Left lung (tissue), 10 donors: Measurements from ENCODE around the gene SLC6A13. TPM values are rescaled to one million over a fixed set of nuclear protein-coding genes. Genes with fewer than 3 reads are reported as not detected.

Experiments used
- ATAC-seq: fragments of 200-7000 bp; cut with Tn5 transposase; one replicate; pipeline ENCODE4 v1.9.1; 2020; ENCODE audit warnings: moderate library complexity
- DNase-seq, 4 donors: peaks; one replicate each; pipeline ENCODE4 v3.0.0-alpha.2; 2013 to 2020
- H3K27ac ChIP-seq, 2 donors: fragments of 200-600 bp; sonication (generic) in 1 of 2; one replicate each; pipeline versions ENCODE4 v1.5.0 to v1.8.0; 2020 to 2021
- H3K27me3 ChIP-seq, 2 donors: fragments of 200-600 bp; sonication (generic) in 1 of 2; one replicate each; pipeline versions ENCODE4 v1.5.0 to v1.8.0; 2020 to 2021
- H3K36me3 ChIP-seq, 2 donors: fragments of 200-600 bp; sonication (generic) in 1 of 2; one replicate each; pipeline versions ENCODE4 v1.5.0 to v1.8.0; 2020 to 2021
- H3K4me1 ChIP-seq, 2 donors: fragments of 200-600 bp; one replicate each; pipeline ENCODE4 v1.8.0; 2021
- H3K4me3 ChIP-seq, 2 donors: fragments of 200-600 bp; sonication (generic) in 1 of 2; one replicate each; pipeline versions ENCODE4 v1.5.0 to v1.8.0; 2020 to 2021; ENCODE audit warnings: mild to moderate bottlenecking in 1 of 2
- H3K9me3 ChIP-seq, 2 donors: fragments of 200-600 bp; sonication (generic) in 1 of 2; one replicate each; pipeline versions ENCODE4 v1.5.0 to v1.8.0; 2020 to 2021
- intact Hi-C, 2 donors: fragments of 100-400 bp; cut with DNase I; formaldehyde crosslinking; loops; one replicate each; pipeline versions ENCODE4 v1.11.2 to v1.14.2; 2022
- polyA plus RNA-seq, 6 donors: library from polyadenylated mRNA; unstranded; fragments of 120-200 nt; gene quantifications; one replicate each; pipeline ENCODE4 v1.2.1, GENCODE V29; 2013; ENCODE audit not compliant: insufficient read length in 6 of 6
- total RNA-seq, 2 donors: library from RNA; stranded (reverse); fragmentation: NEBNext Ultra II Directional; extraction: Animal tissue kit (Norgen Biotek cat#: 25700); gene quantifications; one replicate each; pipeline ENCODE4 v1.2.1, GENCODE V29; 2021
- TF ChIP-seq, protein P1 (sequence below), 2 donors: fragments of 200-600 bp; sonication (generic) in 1 of 2; IDR thresholded peaks; one replicate each; pipeline versions ENCODE4 v1.5.0 to v1.8.0; 2021; ENCODE audit warnings: antibody characterized with exemption in 2 of 2
- donor health status: DM: no; HTN: yes; CAD: no.
- donor health status: DM: no; HTN: no; CAD: no.

Gene SLC6A13
- total and polyA plus RNA-seq, 8 donors, result 0.79 to 4.1 (median 2.5) TPM

DNA sequence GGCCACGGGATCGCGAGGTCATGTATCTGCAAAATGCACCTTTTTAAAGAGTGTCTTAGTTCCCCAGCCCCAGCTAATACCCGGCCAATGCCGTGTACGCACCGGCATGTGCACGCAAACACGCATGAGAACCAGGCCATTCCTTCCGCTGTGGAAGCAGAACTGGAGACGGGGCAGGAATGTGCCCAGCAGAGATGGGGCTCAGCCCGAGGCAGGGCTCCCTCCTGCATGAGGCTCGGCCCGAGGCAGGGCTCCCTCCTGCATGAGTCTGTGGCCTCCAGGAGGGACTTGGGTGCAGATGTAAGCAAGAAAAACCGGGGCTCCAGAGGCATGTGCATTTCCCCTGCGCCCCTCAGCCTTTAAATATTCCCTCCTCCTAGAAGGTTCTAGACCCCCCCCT, 86.9 kb downstream of the SLC6A13 start:
- H3K9me3 ChIP-seq, result no peaks in the 10 kb centered on the region
- no peak overlapping the region for H3K4me3 ChIP-seq
- H3K36me3 ChIP-seq, result no peaks in the 10 kb centered on the region
- peaks cover 0 to 52% of the 10 kb centered on the region in 2 donors for H3K27me3 ChIP-seq
- intact Hi-C loops, result no loop called here
- no peak overlapping the region for H3K27ac ChIP-seq
- TF ChIP-seq, protein P1, sequence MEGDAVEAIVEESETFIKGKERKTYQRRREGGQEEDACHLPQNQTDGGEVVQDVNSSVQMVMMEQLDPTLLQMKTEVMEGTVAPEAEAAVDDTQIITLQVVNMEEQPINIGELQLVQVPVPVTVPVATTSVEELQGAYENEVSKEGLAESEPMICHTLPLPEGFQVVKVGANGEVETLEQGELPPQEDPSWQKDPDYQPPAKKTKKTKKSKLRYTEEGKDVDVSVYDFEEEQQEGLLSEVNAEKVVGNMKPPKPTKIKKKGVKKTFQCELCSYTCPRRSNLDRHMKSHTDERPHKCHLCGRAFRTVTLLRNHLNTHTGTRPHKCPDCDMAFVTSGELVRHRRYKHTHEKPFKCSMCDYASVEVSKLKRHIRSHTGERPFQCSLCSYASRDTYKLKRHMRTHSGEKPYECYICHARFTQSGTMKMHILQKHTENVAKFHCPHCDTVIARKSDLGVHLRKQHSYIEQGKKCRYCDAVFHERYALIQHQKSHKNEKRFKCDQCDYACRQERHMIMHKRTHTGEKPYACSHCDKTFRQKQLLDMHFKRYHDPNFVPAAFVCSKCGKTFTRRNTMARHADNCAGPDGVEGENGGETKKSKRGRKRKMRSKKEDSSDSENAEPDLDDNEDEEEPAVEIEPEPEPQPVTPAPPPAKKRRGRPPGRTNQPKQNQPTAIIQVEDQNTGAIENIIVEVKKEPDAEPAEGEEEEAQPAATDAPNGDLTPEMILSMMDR (IDR thresholded peaks at IDR 0.05), result no peak
- DNase-seq (peak in 1 of 4 donors; percentile 50), ATAC-seq (no peak)
- H3K4me1 ChIP-seq, result peaks cover 0 to 4% of the 10 kb centered on the region in 2 donors

DNA sequence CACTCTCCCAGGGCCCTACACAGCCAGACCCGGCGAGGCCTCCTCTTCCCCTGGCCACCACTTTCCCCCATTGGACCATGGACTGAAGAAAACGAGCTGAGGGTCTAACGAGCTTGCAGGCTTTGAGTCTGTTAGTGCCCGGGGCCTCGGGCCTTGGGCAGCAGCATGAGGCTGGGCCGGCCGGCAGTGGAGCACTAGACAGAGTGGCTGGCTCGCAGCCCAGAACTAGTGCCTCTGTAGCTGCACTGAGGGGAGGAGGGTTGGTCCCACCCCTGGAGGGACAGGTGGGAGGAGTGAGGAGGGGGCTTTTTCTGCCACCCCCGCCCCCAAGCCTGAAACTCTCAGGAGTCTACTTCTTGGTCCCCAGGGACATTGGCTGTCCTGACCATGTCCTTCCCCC, 87.4 kb downstream of the SLC6A13 start:
- no peak overlapping the region for H3K4me3 ChIP-seq
- no peaks in the 10 kb centered on the region for H3K36me3 ChIP-seq
- intact Hi-C loops, result no loop called here
- peak in 2 of 4 donors; percentile 51 to 67 for DNase-seq
- H3K27me3 ChIP-seq, result peaks cover 0 to 55% of the 10 kb centered on the region in 2 donors
- ATAC-seq, result peak; percentile 23
- TF ChIP-seq, protein P1 (IDR thresholded peaks at IDR 0.05), result no peak
- H3K27ac ChIP-seq, result no peak overlapping the region
- H3K9me3 ChIP-seq, result no peaks in the 10 kb centered on the region
- H3K4me1 ChIP-seq, result no peaks in the 10 kb centered on the region

GRCh38 chr12:174596-174995, 88.0 kb downstream of the SLC6A13 start:
- ATAC-seq (no peak), DNase-seq (peak in 1 of 4 donors; percentile 80)
- H3K27me3 ChIP-seq, result peaks cover 0 to 58% of the 10 kb centered on the region in 2 donors
- no peaks in the 10 kb centered on the region for H3K9me3 ChIP-seq
- intact Hi-C loops, result no loop called here
- H3K36me3 ChIP-seq, result no peaks in the 10 kb centered on the region
- H3K4me1 ChIP-seq, result no peaks in the 10 kb centered on the region
- no peak overlapping the region for H3K4me3 ChIP-seq
- no peak overlapping the region for H3K27ac ChIP-seq
- TF ChIP-seq, protein P1 (IDR thresholded peaks at IDR 0.05), result no peak

GRCh38 chr12:174124-174523, 88.5 kb downstream of the SLC6A13 start:
- Histone ChIP-seq H3K9me3 (no peaks in the 10 kb centered on the region), H3K27me3 (peaks cover 0 to 63% of the 10 kb centered on the region in 2 donors), H3K4me1 (no peaks in the 10 kb centered on the region), H3K36me3 (no peaks in the 10 kb centered on the region), H3K4me3 (no peak overlapping the region), H3K27ac (no peak overlapping the region)
- ATAC-seq, result no peak
- TF ChIP-seq, protein P1 (IDR thresholded peaks at IDR 0.05), result no peak
- intact Hi-C loops, result no loop called here
- no peak for DNase-seq

- Histone ChIP-seq H3K4me3 (no peak overlapping the region), H3K4me1 (no peaks in the 10 kb centered on the region), H3K36me3 (no peaks in the 10 kb centered on the region), H3K9me3 (no peaks in the 10 kb centered on the region), H3K27me3 (peaks cover 0 to 65% of the 10 kb centered on the region in 2 donors), H3K27ac (no peak overlapping the region)
- ATAC-seq (no peak), DNase-seq (peak in 1 of 4 donors; percentile 70)
- TF ChIP-seq, protein P1 (IDR thresholded peaks at IDR 0.05), result no peak
- intact Hi-C loops, result no loop called here
Measured at GRCh38 chr12:172732-173161, 89.9 kb downstream of the SLC6A13 start.
